Heart left ventricle (tissue), 13 donors: ENCODE results near the gene DOCK9.

Experiments used
- CTCF ChIP-seq, 12 donors: fragments of 200-600 bp; sonication (generic) in 4 of 12; IDR thresholded peaks; one replicate each; pipeline versions ENCODE4 v1.5.0 to v1.8.0; 2018 to 2022; ENCODE audit warnings: antibody characterized with exemption in 12 of 12, mild to moderate bottlenecking in 5 of 12
- POLR2A ChIP-seq, 2 donors: fragments of 450-650 bp; IDR thresholded peaks; one replicate each; pipeline ENCODE4 v1.6.1; 2017; ENCODE audit warnings: antibody characterized with exemption in 2 of 2, mild to moderate bottlenecking in 2 of 2, moderate library complexity in 2 of 2
- donor health status: ischemic (EF 13 %, LVEDD 7.1; RV severe dilation, severe dysfunction).
- donor health status: DM: no; HTN: yes; CAD: no.
- donor health status: DM: no; HTN: no; CAD: no.
- donor health status: ischemic (EF 25% LVEDD 6.9; RV normal size, moderate dysfunction).
- donor health status: ischemic (EF 25% LVEDD 5.7; RV mildly dilated, moderate dysfunction).
- donor health status: ischemic (EF 35%, LVEDD 5.7; RV mildly dilated, moderate dysfunction).
- donor health status: nonischemic (EF 11% LVEDD 7.7; RV severe dilation, severe dysfunction).
- donor health status: DM: yes; HTN: yes; CAD: no.
- donor health status: PGD.
- donor health status: ischemic (EF 29% LVEDD 5.4; RV normal size, mild dysfunction).
- donor health status: nonischemic (EF 23%, LVEDD 6.1; RV moderate dilation, normal function).

- no peak for TF ChIP-seq POLR2A (IDR thresholded peaks at IDR 0.05)
- no peak for TF ChIP-seq CTCF (IDR thresholded peaks at IDR 0.05)
These were observed 183.4 kb downstream of the DOCK9 start for GRCh38 chr13:98794498-98794897.
